NCI-H748 (cell line): ENCODE measurements around the gene PAFAH2.
A peak's percentile ranks its signal among the peaks of the same experiment; 100 is the strongest.
"Not testable (repeated sequence)": the region's sequence is repeated elsewhere in the genome, so short reads cannot be mapped to it uniquely, and the experiment has no call there.

Source experiments
- DNase-seq: peaks from one replicate; lab custom pipeline; 2025; ENCODE audit not compliant: unreplicated experiment; lab: John Stamatoyannopoulos, UW

PAFAH2 gene

DNA sequence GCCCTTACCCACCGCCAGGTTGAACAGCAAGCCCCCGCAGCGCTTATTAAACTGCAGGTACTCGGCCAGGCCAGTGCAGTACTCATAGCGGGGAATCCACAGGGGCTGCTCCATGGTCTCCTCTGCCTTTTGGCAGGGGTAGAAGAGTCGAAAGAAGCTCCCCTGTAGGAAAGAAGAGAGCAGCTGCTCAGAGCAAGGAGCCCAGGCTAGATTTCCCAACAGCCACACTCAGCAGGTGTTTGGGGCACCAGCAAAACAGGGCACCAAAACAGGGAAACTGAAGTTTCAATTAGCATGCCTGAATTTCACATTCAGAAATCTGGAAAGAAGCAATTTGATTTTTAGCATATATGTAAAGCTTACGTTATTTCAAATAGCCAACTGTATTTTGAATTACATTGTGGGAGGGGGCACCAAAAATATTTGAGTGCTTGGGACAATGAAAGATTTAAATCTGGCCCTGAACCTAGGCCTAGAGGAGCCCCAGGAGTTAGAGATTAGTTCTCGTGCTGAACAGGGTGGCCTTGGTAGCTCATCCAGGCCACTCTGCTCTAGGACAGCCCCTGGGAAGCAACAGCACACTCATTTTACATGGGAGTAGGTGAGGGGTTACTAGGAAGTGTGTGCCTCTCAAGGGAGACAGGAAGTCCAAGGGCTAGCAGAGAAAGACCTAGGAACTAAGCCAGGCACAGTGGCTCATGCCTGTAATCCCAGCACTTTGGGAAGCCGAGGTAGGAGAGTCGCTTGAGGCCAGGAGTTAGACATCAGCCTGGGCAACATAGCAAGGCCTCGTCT is 8.2 kb downstream of the PAFAH2 start:
- DNase-seq: no peak

DNA sequence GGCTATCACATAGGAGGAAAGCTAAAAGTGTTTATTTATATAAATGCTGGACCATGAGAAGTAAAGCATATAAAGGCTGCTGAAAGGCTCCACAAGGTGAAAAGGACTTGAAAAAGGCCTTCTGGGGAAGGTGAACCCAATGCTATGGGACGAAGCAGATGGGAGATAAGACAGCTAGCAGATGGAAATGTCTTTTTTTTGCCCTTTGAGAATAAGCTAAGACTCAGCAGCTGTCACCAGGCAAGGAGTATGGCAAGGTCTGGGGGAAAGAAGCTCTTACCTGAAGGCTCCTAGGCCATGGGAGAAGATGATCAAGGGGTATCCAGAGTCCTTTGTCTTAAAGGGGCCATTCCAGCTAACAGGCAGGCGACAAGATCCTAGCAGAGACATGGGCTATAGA is 9.9 kb downstream of the PAFAH2 start:
- DNase-seq: no peak

DNA sequence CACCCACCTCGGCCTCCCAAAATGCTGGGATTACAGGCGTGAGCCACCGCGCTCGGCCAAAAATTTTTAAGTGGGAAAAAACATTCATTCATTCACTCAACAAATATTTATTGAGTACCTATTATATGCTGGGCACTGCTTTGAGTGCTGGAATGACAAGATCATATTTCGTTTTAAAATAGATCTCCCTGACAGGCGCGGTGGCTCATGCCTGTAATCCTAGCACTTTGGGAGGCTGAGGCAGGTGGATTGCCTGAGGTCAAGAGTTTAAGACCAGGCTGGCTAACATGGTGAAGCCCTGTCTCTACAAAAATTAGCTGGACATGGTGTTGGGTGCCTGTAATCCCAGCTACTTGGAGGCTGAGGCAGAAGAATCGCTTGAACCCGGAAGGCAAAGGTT is 11.1 kb downstream of the PAFAH2 start:
- DNase-seq: not testable (repeated sequence)

DNA sequence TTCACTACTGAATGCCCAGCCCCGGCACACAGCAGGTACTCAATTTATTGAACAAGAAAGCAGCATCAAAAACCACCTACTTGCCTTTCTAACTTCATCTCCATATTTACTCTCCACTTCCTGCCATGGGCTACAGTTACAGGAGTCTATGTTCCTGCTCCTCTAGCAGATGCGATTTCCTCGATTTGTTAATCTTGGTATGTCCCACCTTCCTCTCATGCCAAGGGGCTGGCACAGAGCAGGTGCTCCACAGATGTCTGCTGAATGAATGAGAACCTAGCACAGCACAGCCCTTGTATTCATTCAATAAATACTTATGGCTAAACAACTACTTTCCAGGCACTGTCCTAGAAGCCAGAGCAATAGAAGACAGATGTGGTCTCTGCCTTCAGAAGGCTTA is 12.2 kb downstream of the PAFAH2 start:
- DNase-seq: no peak

DNA sequence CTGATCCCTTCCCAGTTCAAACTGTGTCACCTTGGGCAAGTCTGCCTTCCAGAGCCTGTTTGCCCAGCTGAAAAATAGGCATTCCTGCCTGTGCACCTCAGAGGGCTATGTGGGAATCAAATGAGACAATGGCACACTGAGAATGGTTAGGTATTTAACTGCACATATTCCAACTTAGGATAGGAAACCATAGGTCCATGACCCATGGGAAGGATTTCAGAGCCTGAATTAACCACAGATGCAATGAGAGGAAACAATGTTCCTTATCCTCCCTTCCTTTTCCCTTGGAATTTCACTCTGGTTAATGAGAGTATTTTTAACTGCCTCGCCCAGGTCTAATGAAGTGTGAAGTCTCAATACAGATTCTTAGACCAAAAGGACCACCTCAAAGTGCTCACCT is 12.7 kb downstream of the PAFAH2 start:
- no peak for DNase-seq

DNA sequence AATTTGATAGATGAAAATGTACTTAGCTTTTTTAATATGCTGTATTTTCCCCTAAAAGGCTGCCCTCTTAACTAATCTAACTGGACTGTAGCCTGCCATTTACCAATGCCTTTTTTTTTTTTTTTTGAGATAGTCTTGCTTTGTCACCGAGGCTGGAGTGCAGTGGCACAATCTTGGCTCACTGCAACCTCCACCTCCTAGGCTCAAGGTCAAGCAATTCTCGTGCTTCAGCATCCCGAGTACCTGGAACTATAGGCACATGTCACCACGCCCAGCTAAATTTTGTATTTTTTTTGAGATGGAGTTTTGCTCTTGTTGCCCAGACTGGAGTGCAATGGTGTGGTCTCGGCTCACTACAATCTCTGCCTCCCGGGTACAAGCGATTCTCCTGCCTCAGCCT is 18.7 kb downstream of the PAFAH2 start:
- DNase-seq: no peak

DNA sequence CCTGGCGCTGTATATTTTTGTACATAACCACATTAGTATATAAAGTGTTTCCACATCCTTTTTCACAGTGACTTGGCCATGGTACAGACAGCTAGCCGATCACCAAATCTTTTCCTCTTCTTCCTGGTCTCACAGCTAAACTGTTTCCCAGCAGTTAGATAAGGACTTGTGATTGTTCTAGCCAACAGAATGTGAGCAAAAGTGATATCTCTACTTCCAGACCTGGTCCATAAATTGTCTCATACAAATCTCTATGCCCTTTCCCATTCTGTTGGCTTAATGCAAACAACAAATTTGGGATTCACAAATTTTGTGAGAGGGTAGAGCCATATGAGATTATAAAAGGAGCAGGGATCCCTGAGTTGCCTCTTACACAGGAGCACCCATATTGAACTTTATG is 19.5 kb downstream of the PAFAH2 start:
- no peak for DNase-seq

DNA sequence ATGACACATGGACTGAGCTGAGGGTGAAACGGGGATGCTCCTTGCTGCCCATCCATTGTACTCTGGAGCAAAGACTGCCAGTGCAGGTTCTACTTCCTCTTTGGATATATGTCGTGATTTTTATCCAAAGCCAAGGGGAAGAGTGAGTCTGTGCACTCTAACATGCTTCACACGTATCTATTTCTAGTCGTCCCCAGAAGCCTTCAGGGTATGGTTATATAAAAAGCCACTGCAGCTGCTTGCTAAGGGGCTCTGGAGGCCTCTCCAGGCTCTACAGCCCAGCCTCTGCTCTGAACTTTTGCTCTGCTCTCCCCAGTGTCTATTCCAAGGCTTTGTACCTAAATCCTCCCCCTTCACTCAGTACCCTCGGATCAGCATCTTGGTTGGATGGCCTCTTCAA is 20.1 kb downstream of the PAFAH2 start:
- DNase-seq: no peak

DNA sequence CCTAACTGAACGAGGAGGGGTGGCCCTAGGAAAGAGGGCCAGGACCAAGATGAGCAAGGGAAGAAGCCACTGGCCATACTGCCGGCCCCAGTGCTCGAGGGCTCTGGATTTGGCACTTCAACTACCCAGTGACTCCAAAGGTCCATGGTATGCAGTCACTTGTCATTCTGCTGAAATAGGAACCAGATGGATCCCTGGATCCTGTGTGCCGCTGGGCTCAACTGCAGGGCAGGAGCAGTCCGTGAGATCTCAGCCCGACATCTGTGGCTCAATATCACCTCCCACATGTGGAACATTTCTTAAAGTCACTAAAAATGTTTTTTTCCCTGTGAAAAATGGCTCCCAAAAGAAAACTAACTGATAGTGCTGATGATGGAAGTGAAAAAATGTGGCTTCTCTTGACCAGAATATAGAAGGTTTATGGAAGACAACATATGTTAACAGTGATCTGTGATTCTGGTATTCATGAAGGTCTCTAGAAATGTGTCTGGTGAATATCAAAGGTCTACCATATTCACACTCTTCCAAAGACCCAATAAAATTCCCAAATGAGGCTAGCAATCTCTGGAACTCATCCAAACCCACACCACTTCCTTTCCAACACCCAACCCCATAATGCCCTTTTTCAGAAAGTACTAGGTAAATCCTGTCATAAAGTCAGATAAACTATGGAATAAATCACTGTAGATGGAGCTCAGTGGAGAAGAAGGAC is 24.1 kb downstream of the PAFAH2 start:
- DNase-seq: no peak

DNA sequence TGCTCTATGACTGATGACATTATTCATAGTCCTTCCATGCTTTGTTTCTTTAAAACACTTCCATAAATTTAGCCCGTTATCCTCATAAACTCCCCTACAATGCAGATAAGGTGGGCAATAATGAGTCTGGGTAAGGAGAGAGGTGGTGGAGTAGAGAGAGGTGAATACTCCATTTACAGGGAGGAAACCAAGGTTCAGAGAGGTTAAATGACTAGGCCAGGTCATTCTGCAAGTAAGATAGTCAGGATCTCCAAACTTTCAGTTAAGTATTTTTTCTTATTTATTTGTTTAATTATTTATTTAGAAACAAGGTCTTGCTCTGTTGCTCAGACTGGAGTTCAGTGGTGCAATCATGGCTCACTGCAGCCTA is 26.1 kb downstream of the PAFAH2 start:
- no peak for DNase-seq

DNA sequence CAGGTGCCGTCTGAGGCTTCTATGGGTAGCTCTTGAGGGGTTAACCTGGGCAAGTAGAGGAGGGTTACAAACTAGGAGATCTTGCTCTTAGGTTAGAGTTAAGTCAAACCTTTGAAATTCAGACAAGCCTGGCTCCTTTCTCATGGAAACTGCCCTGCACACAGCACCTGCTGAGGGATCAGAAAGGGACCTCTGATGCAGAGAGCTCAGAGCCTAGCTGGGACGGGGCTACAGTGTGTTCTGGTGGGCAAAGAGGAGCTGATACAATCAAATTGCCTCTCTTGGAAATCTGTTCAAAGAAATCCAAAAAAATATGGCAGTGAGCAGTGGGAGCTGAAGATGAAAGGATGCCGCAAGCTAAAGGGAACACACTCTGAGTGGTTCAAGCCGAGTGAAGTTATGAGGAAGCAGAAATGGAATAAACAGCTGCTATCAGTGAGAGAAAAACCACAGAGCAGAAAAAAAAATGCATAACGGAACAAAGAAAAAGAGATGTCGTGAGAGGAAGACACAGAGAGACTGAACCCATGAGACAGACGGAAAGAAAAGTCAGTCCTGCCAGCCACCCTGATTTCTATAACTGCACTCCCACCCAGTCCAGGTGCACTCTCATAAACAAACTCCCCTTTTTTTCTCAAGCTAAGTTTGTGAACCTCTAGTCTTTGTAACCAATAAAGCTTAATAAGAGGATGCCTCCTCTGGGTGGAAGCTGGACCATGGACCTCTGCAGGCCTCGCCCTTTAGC is 26.6 kb downstream of the PAFAH2 start:
- DNase-seq: no peak

DNA sequence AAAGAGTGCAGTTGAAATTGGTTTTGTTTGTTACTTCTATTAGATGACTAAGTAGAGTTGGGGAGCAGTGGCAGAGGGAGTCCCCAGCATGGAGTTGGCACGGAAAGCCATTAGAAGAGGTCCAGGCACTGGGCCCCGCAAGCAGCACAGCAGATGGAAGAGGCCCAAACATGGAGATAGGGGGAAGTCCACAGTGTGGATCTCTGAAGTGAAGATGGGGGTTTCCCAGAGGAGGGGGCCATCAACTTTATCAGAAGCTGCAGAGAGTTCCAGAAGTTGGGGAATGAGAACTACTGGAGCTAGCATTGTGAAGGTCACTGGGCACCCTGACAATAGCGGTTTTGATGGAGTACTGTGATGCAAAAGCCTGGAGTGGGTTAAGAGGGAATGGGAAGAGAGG is 30.6 kb downstream of the PAFAH2 start:
- DNase-seq: no peak

DNA sequence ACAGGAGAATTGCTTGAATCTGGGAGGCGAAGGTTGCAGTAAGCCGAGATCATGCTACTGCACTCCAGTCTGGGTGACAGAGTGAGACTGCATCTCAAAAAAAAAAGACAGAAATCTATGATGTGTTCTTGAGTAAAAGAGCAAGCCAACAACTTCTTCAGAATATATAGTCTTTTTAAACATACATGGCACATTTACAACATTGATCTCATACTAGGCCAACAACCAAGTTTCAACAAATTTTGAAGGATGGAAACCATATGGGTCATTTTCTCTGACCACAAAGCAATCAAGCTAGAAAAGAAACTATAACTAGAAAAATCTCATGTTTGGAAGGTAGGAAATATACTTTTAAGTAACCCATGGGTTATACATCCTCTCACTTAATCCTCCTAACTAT is 38.3 kb downstream of the PAFAH2 start:
- DNase-seq: no peak

DNA sequence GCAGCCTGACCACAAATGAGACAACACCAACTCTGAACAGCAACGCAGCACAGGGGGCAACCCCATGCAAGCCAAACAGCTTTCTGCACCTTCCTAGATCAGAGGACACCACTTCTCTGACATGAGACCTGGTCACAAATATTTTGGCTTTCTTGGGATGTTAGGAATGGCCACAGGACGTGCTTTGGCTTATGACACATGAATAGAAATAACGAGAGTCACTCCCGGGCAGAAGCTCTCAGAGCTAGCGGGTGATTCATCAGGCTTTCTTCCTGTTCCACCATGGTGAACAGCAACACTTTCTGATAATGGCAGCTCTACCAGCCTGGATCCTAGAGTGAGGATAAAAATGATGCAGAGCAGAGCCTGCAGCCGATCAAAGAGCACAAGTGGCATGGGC is 39.4 kb downstream of the PAFAH2 start:
- no peak for DNase-seq

DNA sequence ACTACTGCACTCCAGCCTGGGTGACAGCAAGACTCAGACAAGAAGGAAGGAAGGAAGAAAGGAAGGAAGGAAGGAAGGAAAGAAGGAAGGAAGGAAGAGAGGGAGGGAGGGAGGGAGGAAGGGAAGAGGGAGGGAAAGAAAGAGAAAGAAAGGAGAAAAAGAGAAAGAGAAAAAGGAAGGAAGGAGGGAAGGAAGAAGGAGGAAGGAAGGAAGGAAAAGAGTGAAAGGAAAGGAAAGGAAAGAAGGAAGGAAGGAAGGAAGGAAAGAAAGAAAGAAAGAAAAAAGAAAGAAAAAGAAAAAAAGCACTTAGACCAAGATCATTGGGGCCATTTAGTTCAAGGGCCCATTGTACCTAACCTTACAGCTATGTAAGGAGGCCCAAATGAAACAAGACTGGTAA is 42.3 kb downstream of the PAFAH2 start:
- no peak for DNase-seq

DNA sequence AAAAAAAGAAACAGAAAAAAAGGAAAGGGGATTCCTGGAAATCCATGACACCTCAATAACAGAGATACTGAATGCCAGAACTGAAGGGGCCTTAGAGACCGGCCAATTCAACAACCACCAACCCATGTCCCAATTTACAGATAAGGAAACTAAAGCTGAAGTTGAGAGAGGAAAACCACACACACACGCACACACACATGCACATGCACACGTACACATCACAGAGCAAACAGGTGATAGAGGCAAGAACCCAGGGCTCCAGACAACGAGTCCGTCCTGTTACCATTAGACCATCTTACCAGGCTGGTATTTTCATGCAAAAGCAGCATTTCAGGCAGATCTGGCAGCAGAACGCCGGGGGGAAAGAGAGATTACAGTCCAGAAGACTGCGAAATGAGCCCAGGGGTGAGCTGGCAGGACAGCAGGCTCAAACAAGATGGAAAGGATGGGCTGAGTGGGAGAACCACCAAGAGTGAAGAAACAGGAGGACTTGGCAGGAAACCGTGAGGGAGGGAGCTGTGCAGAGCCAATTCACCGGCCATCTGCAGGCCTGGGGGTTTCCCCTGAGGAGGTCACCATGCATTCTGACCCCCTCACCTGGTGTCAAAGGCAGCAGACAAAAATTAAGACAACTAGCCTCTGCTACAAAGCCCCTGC is 43.5 kb downstream of the PAFAH2 start:
- no peak for DNase-seq

DNA sequence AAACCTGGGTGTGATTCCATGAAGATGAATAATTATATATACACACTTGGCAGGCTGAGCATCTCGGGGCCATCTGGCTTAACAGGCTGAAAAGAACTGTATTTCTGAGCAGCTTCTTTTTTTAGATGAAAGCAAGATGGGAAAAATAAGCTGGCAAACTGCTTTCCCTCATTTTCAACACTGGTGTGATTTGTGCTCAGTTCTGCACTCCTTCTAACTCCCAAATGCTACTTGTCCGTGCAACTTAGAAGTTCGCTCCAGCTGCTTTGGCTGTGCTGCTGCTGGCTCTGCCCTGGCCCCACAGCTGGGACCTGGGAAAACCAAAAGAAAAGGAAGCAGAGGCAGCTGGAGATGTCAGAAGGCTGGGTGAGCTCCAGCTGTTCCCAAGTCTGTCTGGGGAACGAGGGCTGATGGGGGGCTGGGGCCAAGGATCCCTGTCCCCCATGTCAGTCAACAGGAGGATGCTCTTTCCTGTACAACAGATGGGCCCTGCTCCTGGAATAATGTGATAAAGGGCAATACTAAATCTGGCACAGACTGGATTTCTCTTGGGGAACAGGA is 44.9 kb downstream of the PAFAH2 start:
- no peak for DNase-seq

DNA sequence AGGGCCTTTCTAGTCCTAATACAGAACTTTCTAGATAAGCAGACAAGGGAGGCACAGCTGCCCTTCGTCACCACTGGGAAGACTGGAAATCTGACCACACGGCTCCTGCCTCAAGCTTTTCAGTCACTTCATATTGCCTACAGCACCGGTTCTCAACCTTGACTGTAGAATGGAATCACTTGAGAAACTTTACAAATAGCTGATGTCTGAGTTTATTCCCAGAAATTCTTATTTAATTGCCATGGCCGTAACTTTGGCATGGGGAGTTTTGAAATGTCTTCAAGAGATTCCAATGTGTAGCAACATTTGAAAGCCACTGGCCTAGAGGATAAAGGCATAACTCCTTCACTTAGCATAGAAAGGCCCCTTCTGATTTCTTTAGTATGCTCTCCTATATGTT is 49.2 kb downstream of the PAFAH2 start:
- no peak for DNase-seq

DNA sequence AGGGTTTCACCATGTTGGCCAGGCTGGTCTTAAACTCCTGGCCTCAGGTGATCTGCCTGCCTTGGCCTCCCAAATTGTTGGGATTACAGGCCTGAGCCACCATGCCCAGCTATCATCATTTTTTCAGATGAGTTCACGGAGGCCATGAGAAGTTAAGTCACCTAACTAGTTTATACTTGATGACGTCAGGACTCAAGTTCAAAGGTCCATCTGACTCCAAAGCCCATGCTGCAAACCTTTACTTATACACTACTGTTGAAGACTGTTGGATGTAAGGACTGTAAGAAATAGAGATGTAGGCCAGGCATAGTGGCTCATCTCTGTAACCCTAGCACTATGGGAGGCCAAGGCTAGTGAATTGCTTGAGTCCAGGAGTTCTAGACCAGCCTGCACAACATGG is 50.8 kb downstream of the PAFAH2 start:
- DNase-seq: no peak

DNA sequence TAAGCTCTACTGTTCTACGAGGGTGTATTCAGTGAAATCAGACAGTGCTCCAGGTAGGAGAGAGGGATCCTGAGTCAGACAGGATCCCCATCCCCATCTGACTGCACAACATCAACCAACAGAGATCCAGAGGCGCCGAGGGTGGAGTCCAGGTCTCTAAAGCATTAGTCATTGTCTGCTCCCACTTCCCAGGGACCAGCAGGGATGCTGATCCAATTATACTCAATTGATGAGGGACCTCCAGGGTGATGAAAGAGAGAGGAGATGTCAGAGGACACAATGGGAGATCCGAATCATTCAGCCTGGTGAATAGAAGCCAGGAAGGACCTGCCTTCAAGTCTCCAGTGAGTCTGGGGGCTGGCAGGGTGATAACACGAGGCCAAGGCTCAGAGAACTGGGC is 52.1 kb downstream of the PAFAH2 start:
- no peak for DNase-seq

DNA sequence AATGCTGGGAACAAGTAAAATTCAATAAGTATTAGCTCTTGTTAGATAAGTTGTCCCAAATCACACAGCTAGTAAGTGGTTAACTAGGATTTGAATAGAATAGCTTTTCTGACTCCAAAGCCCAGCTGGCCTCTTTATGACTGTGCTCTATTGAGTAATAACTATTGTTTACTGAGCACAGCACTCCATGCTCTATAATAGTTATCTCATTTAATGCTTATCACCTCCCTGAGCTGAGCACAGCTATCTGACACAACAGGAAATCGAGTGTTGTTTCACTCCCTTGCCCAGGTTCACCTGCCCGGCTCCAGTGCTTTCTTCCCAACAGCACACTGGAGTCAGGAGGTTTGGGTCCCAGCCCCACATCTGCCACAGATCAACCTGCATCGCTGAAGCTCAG is 52.9 kb downstream of the PAFAH2 start:
- peak; percentile 30 for DNase-seq
